CD4-positive, alpha-beta T cell (primary cell): ENCODE measurements around the gene MMADHC. TPM values are rescaled to one million over a fixed set of nuclear protein-coding genes. Genes with fewer than 3 reads are reported as not detected.

Experiments
- ATAC-seq: fragments of 200-7000 bp; cut with Tn5 transposase; one replicate; pipeline ENCODE4 v1.10.0; 2022; ENCODE audit warnings: mild to moderate bottlenecking; ENCODE audit not compliant: poor library complexity
- CTCF ChIA-PET: fragments of 350-600 bp; sonication (Branson Sonifier 250); formaldehyde crosslinking; loops from one replicate; lab custom pipeline; 2021; ENCODE audit warnings: antibody characterized with exemption, inconsistent platforms; lab: Charles Lee
- POLR2A ChIA-PET: fragments of 350-600 bp; sonication (Branson Sonifier 250); formaldehyde crosslinking; loops from one replicate; lab custom pipeline; 2021; ENCODE audit warnings: antibody characterized with exemption, inconsistent platforms; lab: Charles Lee
- DNase-seq, 14 experiments: peaks; one replicate each; pipeline ENCODE4 v3.0.0-alpha.2; 2013 to 2020; ENCODE audit warnings: mixed read lengths in 2 of 14
- H3K27ac ChIP-seq, 2 donors: one replicate each; pipeline versions ENCODE4 v1.5.1 to v1.7.0; 2013; ENCODE audit warnings: low read length in 2 of 2, low read depth in 1 of 2, mild to moderate bottlenecking in 1 of 2
- H3K27me3 ChIP-seq, 2 experiments: 1 replicate in 1 of 2; 2 replicates in 1 of 2; pipeline versions ENCODE4 v1.6.1 to v1.7.0; 2013; ENCODE audit warnings: low read length in 2 of 2, control low read depth in 1 of 2, mild to moderate bottlenecking in 1 of 2, moderate library complexity in 1 of 2; ENCODE audit not compliant: insufficient read depth in 2 of 2, control insufficient read depth in 1 of 2
- H3K36me3 ChIP-seq: one replicate; pipeline ENCODE4 v1.6.1; 2013; ENCODE audit warnings: low read length, control low read depth; ENCODE audit not compliant: insufficient read depth
- H3K4me1 ChIP-seq: one replicate; pipeline ENCODE4 v1.6.1; 2013; ENCODE audit warnings: low read length, control low read depth; ENCODE audit not compliant: insufficient read depth
- H3K4me3 ChIP-seq: one replicate; pipeline ENCODE4 v1.5.1; 2013; ENCODE audit warnings: mild to moderate bottlenecking, low read length, moderate library complexity
- H3K9me3 ChIP-seq, 2 experiments: 1 replicate in 1 of 2; 2 replicates in 1 of 2; pipeline versions ENCODE4 v1.6.1 to v1.7.0; 2013; ENCODE audit warnings: low read length in 2 of 2, mild to moderate bottlenecking in 2 of 2, control low read depth in 1 of 2, moderate library complexity in 1 of 2; ENCODE audit not compliant: control insufficient read depth in 1 of 2, insufficient read depth in 1 of 2
- H3K27ac Mint-ChIP-seq: one replicate; pipeline ENCODE4 v1.8.0; 2020; ENCODE audit warnings: mixed read lengths
- H3K27me3 Mint-ChIP-seq: one replicate; pipeline ENCODE4 v1.8.0; 2021; ENCODE audit warnings: mixed read lengths
- H3K36me3 Mint-ChIP-seq: one replicate; pipeline ENCODE4 v1.8.0; 2021; ENCODE audit warnings: low read depth, mixed read lengths
- H3K4me1 Mint-ChIP-seq: one replicate; pipeline ENCODE4 v1.8.0; 2021; ENCODE audit warnings: low read depth, mixed read lengths
- H3K4me3 Mint-ChIP-seq: one replicate; pipeline ENCODE4 v1.8.0; 2020; ENCODE audit warnings: mild to moderate bottlenecking, mixed read lengths
- H3K9me3 Mint-ChIP-seq: one replicate; pipeline ENCODE4 v1.8.0; 2020; ENCODE audit warnings: mixed read lengths
- CTCF ChIP-seq: fragments of 200-600 bp; IDR thresholded peaks from one replicate; pipeline ENCODE4 v1.8.0; 2022; ENCODE audit warnings: antibody characterized with exemption, mild to moderate bottlenecking
- intact Hi-C, 2 experiments: fragments of 100-400 bp; cut with DNase I in 1 of 2; cut with micrococcal nuclease in 1 of 2; formaldehyde crosslinking; loops; one replicate each; pipeline versions ENCODE4 v1.15.1 to v1.9.0; 2023 to 2025; cut with DNase I, micrococcal nuclease
- total RNA-seq, 174 experiments: library from RNA in 2 of 174; stranded (reverse) in 2 of 174; gene quantifications; one replicate each; pipeline ENCODE4 v1.2.3 and lab custom pipeline; 2021 to 2026

Gene MMADHC
- total RNA-seq, 2 experiments from 2014 or later: 77.3 to 77.8 TPM

GRCh38 chr2:149575752-149576151 lies 11.8 kb downstream of the MMADHC start:
- Histone ChIP-seq H3K36me3 (peaks cover 93% of the 10 kb centered on the region), H3K27ac (no peak overlapping the region), H3K9me3 (no peaks in the 10 kb centered on the region), H3K4me3 (no peak overlapping the region), H3K4me1 (peaks cover 4% of the 10 kb centered on the region), H3K27me3 (no peaks in the 10 kb centered on the region)
- no peak overlapping the region for H3K27ac Mint-ChIP-seq
- H3K9me3 Mint-ChIP-seq: no peaks in the 10 kb centered on the region
- intact Hi-C loops: loop anchor here in 1 of 2 experiments (10.0 kb wide), 1 partner anchor 1889 kb away; no protein-coding TSS in a partner anchor
- no peak overlapping the region for H3K4me3 Mint-ChIP-seq
- H3K4me1 Mint-ChIP-seq: peaks cover 42% of the 10 kb centered on the region
- DNase-seq (no peak), ATAC-seq (no peak)
- H3K36me3 Mint-ChIP-seq: peaks cover 82% of the 10 kb centered on the region
- ChIA-PET CTCF (no interaction called here), POLR2A (no interaction called here)
- TF ChIP-seq CTCF: no peak
- H3K27me3 Mint-ChIP-seq: no peaks in the 10 kb centered on the region

- DNase-seq: no peak
- Histone ChIP-seq H3K27ac (no peak overlapping the region), H3K27me3 (no peaks in the 10 kb centered on the region), H3K36me3 (peaks cover 94% of the 10 kb centered on the region), H3K4me3 (no peak overlapping the region), H3K9me3 (no peaks in the 10 kb centered on the region), H3K4me1 (peaks cover 4% of the 10 kb centered on the region)
- Mint-ChIP-seq H3K36me3 (peaks cover 79% of the 10 kb centered on the region), H3K27ac (peak overlapping the region; percentile 44), H3K27me3 (no peaks in the 10 kb centered on the region), H3K9me3 (no peaks in the 10 kb centered on the region), H3K4me1 (peaks cover 37% of the 10 kb centered on the region), H3K4me3 (no peak overlapping the region)
- ChIA-PET CTCF (no interaction called here), POLR2A (no interaction called here)
- intact Hi-C loops: loop anchor here in 1 of 2 experiments (10.0 kb wide), 1 partner anchor 1890 kb away; no protein-coding TSS in a partner anchor
- TF ChIP-seq CTCF: no peak
- no peak for ATAC-seq
These were observed 12.3 kb downstream of the MMADHC start for GRCh38 chr2:149575277-149575676.

GRCh38 chr2:149573760-149574159 lies 13.8 kb downstream of the MMADHC start:
- intact Hi-C loops: loop anchor here in 1 of 2 experiments (10.0 kb wide), 1 partner anchor 1891 kb away; no protein-coding TSS in a partner anchor

More at GRCh38 chr2:149573760-149574159, 13.8 kb downstream of the MMADHC start:
- Histone ChIP-seq H3K4me1 (no peaks in the 10 kb centered on the region), H3K36me3 (peaks cover 94% of the 10 kb centered on the region), H3K27me3 (no peaks in the 10 kb centered on the region), H3K4me3 (no peak overlapping the region), H3K27ac (no peak overlapping the region), H3K9me3 (no peaks in the 10 kb centered on the region)
- POLR2A ChIA-PET: interaction anchor here (0.8 to 1.4 kb wide), 2 partner anchors 14 to 1687 kb away, joined by 3 to 5 read pairs; partner anchors contain the start of gene MMADHC
- no peak overlapping the region for H3K27ac Mint-ChIP-seq
- H3K27me3 Mint-ChIP-seq: no peaks in the 10 kb centered on the region
- DNase-seq: no peak
- H3K4me1 Mint-ChIP-seq: peaks cover 31% of the 10 kb centered on the region
- no peak for TF ChIP-seq CTCF
- peaks cover 82% of the 10 kb centered on the region for H3K36me3 Mint-ChIP-seq
- CTCF ChIA-PET: interaction anchor here (1.3 to 2.0 kb wide), 2 partner anchors 13 to 557 kb away, joined by 5 to 6 read pairs; no protein-coding TSS in a partner anchor
- no peaks in the 10 kb centered on the region for H3K9me3 Mint-ChIP-seq
- H3K4me3 Mint-ChIP-seq: no peak overlapping the region
- ATAC-seq: no peak
